GM12878 (cell line): Measurements from ENCODE around the gene TSPO. TPM values are rescaled to one million over a fixed set of nuclear protein-coding genes. Genes with fewer than 3 reads are reported as not detected.

Source experiments
- ATAC-seq: fragments of 200-7000 bp; cut with Tn5 transposase; 3 replicates; pipeline ENCODE4 v1.9.1; 2020; ENCODE audit warnings: mild to moderate bottlenecking, moderate library complexity
- BruUV-seq: library from RNA; stranded (reverse); fragments of 400-500 nt; replicated peaks from 2 replicates; lab custom pipeline; 2021; lab: Mats Ljungman, UMichigan
- CTCF ChIA-PET: fragments of 300-600 bp; sonication (Branson Sonifier 250); formaldehyde crosslinking; extraction: SDS; loops from one replicate; lab custom pipeline; 2021; ENCODE audit warnings: inconsistent platforms; lab: Yijun Ruan, JAX
- POLR2A ChIA-PET: fragments of 350-600 bp; formaldehyde crosslinking; extraction: SDS; loops from one replicate; lab custom pipeline; 2021; ENCODE audit warnings: inconsistent platforms; lab: Charles Lee
- RAD21 ChIA-PET: fragments of 300-600 bp; sonication (Branson Sonifier 250); formaldehyde crosslinking; loops from one replicate; lab custom pipeline; 2023; ENCODE audit warnings: antibody characterized with exemption; ENCODE audit not compliant: unreplicated experiment; lab: Charles Lee
- SMC1A ChIA-PET: fragments of 300-600 bp; sonication (Branson Sonifier 250); formaldehyde crosslinking; loops from one replicate; lab custom pipeline; 2023; ENCODE audit not compliant: unreplicated experiment, uncharacterized antibody; lab: Charles Lee
- DNase-seq: peaks from one replicate; pipeline ENCODE4 v3.0.0-alpha.2; 2011; ENCODE audit warnings: low read depth, low spot score
- FAIRE-seq: peaks from 3 replicates; lab custom pipeline; 2011; peaks lifted over from hg19 to GRCh38; lab: Jason Lieb, UNC
- H2AFZ ChIP-seq: 2 replicates; pipeline ENCODE4 v1.6.0; 2011; ENCODE audit warnings: low read depth, low read length, control low read depth; ENCODE audit not compliant: control insufficient read depth
- H3K27ac ChIP-seq: 2 replicates; pipeline ENCODE4 v1.5.1; 2011; ENCODE audit warnings: control low read depth; ENCODE audit not compliant: control insufficient read depth, insufficient read depth
- H3K27me3 ChIP-seq, 2 experiments: replicated peaks in 1 of 2; 2 replicates each; pipeline versions ENCODE4 v1.6.0 to v1.6.1; 2011; ENCODE audit warnings: low read length in 1 of 2; ENCODE audit not compliant: control insufficient read depth in 2 of 2, insufficient read depth in 2 of 2
- H3K36me3 ChIP-seq, 2 experiments: 2 replicates each; pipeline ENCODE4 v1.5.1; 2011; ENCODE audit warnings: low read length in 1 of 2; ENCODE audit not compliant: control insufficient read depth in 2 of 2, insufficient read depth in 2 of 2
- H3K4me1 ChIP-seq: 2 replicates; pipeline ENCODE4 v1.6.1; 2011; ENCODE audit warnings: mild to moderate bottlenecking, low read length, moderate library complexity, mixed read lengths; ENCODE audit not compliant: control insufficient read depth, insufficient read depth
- H3K4me2 ChIP-seq: 2 replicates; pipeline ENCODE4 v1.6.0; 2011; ENCODE audit warnings: control low read depth; ENCODE audit not compliant: control insufficient read depth, insufficient read depth
- H3K4me3 ChIP-seq: fragments of 200-600 bp; sonication (generic); 2 replicates; pipeline ENCODE4 v1.5.1; 2016
- H3K79me2 ChIP-seq: 2 replicates; pipeline ENCODE4 v1.6.0; 2011; ENCODE audit warnings: low read length; ENCODE audit not compliant: control insufficient read depth, insufficient read depth
- H3K9ac ChIP-seq: 2 replicates; pipeline ENCODE4 v1.8.0; 2011; ENCODE audit warnings: low read length, control low read depth, mixed read lengths; ENCODE audit not compliant: control insufficient read depth, insufficient read depth
- H3K9me3 ChIP-seq: replicated peaks from 3 replicates; pipeline ENCODE4 v1.5.1; 2011; ENCODE audit warnings: mild to moderate bottlenecking, low read length; ENCODE audit not compliant: control insufficient read depth, insufficient read depth
- H4K20me1 ChIP-seq: 2 replicates; pipeline ENCODE4 v1.6.0; 2011; ENCODE audit not compliant: control insufficient read depth, insufficient read depth
- ATF3 ChIP-seq: IDR thresholded peaks from 2 replicates; pipeline ENCODE4 v1.6.1; 2011; ENCODE audit warnings: low read depth, mild to moderate bottlenecking, low read length, moderate library complexity, borderline replicate concordance; ENCODE audit errors: extremely low read depth
- BACH1 ChIP-seq: fragments of 450-650 bp; IDR thresholded peaks from 2 replicates; pipeline ENCODE4 v1.6.1; 2017; ENCODE audit warnings: mild to moderate bottlenecking, borderline replicate concordance
- CBX3 ChIP-seq: fragments of 200-600 bp; sonication (generic); IDR thresholded peaks from 2 replicates; pipeline ENCODE4 v1.6.1; 2016; ENCODE audit warnings: low read depth, borderline replicate concordance
- CBX5 ChIP-seq: sonication (generic); IDR thresholded peaks from 2 replicates; pipeline ENCODE4 v1.6.1; 2016; ENCODE audit warnings: low read depth, moderate library complexity, mild to moderate bottlenecking, inconsistent platforms
- CEBPB ChIP-seq, 2 experiments: fragments of 150-350 bp in 1 of 2; IDR thresholded peaks; 2 replicates each; pipeline ENCODE4 v1.6.1; 2012 to 2014; ENCODE audit warnings: low read depth in 2 of 2, low read length in 2 of 2, borderline replicate concordance in 1 of 2, inconsistent platforms in 1 of 2
- ESRRA ChIP-seq: IDR thresholded peaks from 2 replicates; pipeline ENCODE4 v1.6.1; 2012; ENCODE audit warnings: mild to moderate bottlenecking, low read length, improper control_type of control experiment
- NFIC ChIP-seq: IDR thresholded peaks from 2 replicates; pipeline ENCODE4 v1.6.1; 2012; ENCODE audit warnings: low read depth, mild to moderate bottlenecking, inconsistent platforms, low read length, moderate library complexity
- NR2C1 ChIP-seq: fragments of 450-650 bp; IDR thresholded peaks from 2 replicates; pipeline ENCODE4 v1.6.1; 2017; ENCODE audit warnings: antibody characterized with exemption, mild to moderate bottlenecking, moderate library complexity
- REST ChIP-seq: IDR thresholded peaks from 2 replicates; pipeline ENCODE4 v1.6.1; 2012; ENCODE audit warnings: mild to moderate bottlenecking, low read depth, low read length
- SIX5 ChIP-seq: IDR thresholded peaks from 2 replicates; pipeline ENCODE4 v1.6.1; 2011; ENCODE audit warnings: mild to moderate bottlenecking, low read depth, low read length, moderate library complexity; ENCODE audit not compliant: severe bottlenecking
- TARDBP ChIP-seq: IDR thresholded peaks from 2 replicates; pipeline ENCODE4 v1.6.1; 2016; ENCODE audit warnings: borderline replicate concordance
- USF2 ChIP-seq: IDR thresholded peaks from 2 replicates; pipeline ENCODE4 v1.6.1; 2011; ENCODE audit warnings: low read depth, low read length, improper control_type of control experiment, borderline replicate concordance
- ZNF217 ChIP-seq: fragments of 450-650 bp; IDR thresholded peaks from 2 replicates; pipeline ENCODE4 v1.6.1; 2017; ENCODE audit warnings: antibody characterized with exemption, mild to moderate bottlenecking
- WGBS: methylation state at CpG from one replicate; pipeline ENCODE4 v1.1.6; 2016; ENCODE audit warnings: low lambda C conversion rate; ENCODE audit not compliant: insufficient replicate concordance, insufficient coverage; ENCODE audit errors: missing lambda C conversion rate; 5-methylcytosine and 5-hydroxymethylcytosine counted together
- in situ Hi-C: fragments of 300-500 bp; cut with MboI; formaldehyde crosslinking; loops from 9 replicates; pipeline ENCODE4 v1.14.3; 2018; ENCODE audit warnings: mixed read lengths
- intact Hi-C: fragments of 100-400 bp; cut with micrococcal nuclease; formaldehyde crosslinking; loops from one replicate; pipeline ENCODE4 v1.14.2; 2022; ENCODE audit not compliant: unreplicated experiment
- polyA plus RNA-seq, 11 experiments: library from polyadenylated mRNA; depleted of rRNA in 4 of 11; unstranded in 6 of 11; stranded (reverse) in 5 of 11; fragments of >200 nt; fragmentation: Nextera tagmentation in 4 of 11; fragmentation: Illumina TruSeq in 1 of 11; extraction: Ambion mirVana in 4 of 11; extraction: Trizol in 1 of 11; gene quantifications; 1 replicate in 1 of 11; 2 replicates in 10 of 11; pipeline versions ENCODE4 v1.2.1 to v1.2.3, GENCODE V29; 2011 to 2016; ENCODE audit warnings: inconsistent platforms in 2 of 11, missing spikeins in 2 of 11, low read depth in 1 of 11
- total RNA-seq, 4 experiments: library from RNA; depleted of rRNA in 3 of 4; stranded (reverse); fragments of >200 nt in 3 of 4; fragmentation: Illumina TruSeq in 1 of 4; extraction: Trizol in 1 of 4; gene quantifications; 2 replicates each; pipeline versions ENCODE4 v1.2.1 to v1.2.3, GENCODE V29; 2013 to 2021

TSPO gene
- total and polyA plus RNA-seq, 10 of the 15 experiments (the other 5 are each of a cell fraction or from before 2014, with no cell fraction given): 1.4 to 50.5 (median 18.8) TPM

GRCh38 chr22:43206509-43207161 is 55.3 kb downstream of the TSPO start (continued):
- TF ChIP-seq USF2: no peak
- no peak for TF ChIP-seq BACH1
- TF ChIP-seq ZNF217: no peak
- no peak for TF ChIP-seq REST
- no peak for TF ChIP-seq CBX3

GRCh38 chr22:43207386-43207785 is 56.0 kb downstream of the TSPO start:
- in situ Hi-C loops: no loop called here
- no peaks in the 10 kb centered on the region for H3K9me3 ChIP-seq
- H3K4me3 ChIP-seq: no peak overlapping the region
- no peak overlapping the region for H3K9ac ChIP-seq
- no peaks in the 10 kb centered on the region for H4K20me1 ChIP-seq
- no peaks in the 10 kb centered on the region for H3K36me3 ChIP-seq
- ChIA-PET RAD21 (no interaction called here), POLR2A (no interaction called here), SMC1A (no interaction called here), CTCF (no interaction called here)
- no peaks in the 10 kb centered on the region; a peak in 1 of 4 replicates for H3K27me3 ChIP-seq
- H2AFZ ChIP-seq: no peak overlapping the region
- intact Hi-C loops: no loop called here
- FAIRE-seq (no peak), DNase-seq (no peak), ATAC-seq (no peak)
- BruUV-seq: no TSS peak
- H3K27ac ChIP-seq: no peak overlapping the region
- no peaks in the 10 kb centered on the region for H3K79me2 ChIP-seq
- 53% methylated on average over 13 of the region's 13 CpGs for WGBS
- H3K4me2 ChIP-seq: no peak overlapping the region
- no peaks in the 10 kb centered on the region for H3K4me1 ChIP-seq
- TF ChIP-seq CEBPB (IDR thresholded peaks at IDR 0.05; ENCODE audit: borderline replicate concordance in 1 of 2, low read depth in 2 of 2, low read length in 2 of 2): no peak
- no peak for TF ChIP-seq NR2C1
- no peak for TF ChIP-seq NFIC
- no peak for TF ChIP-seq USF2
- no peak for TF ChIP-seq BACH1
- TF ChIP-seq ESRRA: no peak
- no peak for TF ChIP-seq TARDBP
- TF ChIP-seq SIX5: no peak
- no peak for TF ChIP-seq ATF3
- TF ChIP-seq CBX5: no peak
